GM13977 (cell line): ENCODE data around the gene AKR7A2.

Experiments
- DNase-seq: peaks from one replicate; pipeline ENCODE4 v3.0.0; 2012; ENCODE audit warnings: low spot score
- in situ Hi-C: fragments of 300-500 bp; cut with MboI; formaldehyde crosslinking; loops from one replicate; pipeline ENCODE4 v1.12.0; 2022; ENCODE audit warnings: low sequenced_read_pairs, low pct_unique_long_range_greater_than_20kb, mixed read lengths, inconsistent platforms; ENCODE audit not compliant: unreplicated experiment
- TF ChIP-seq, protein P1 (sequence below): IDR thresholded peaks from 2 replicates; pipeline ENCODE4 v1.5.1; 2012; ENCODE audit warnings: mild to moderate bottlenecking, control low read depth; ENCODE audit not compliant: insufficient read depth; ENCODE audit errors: extremely low read depth, missing control alignments

Gene AKR7A2

DNA sequence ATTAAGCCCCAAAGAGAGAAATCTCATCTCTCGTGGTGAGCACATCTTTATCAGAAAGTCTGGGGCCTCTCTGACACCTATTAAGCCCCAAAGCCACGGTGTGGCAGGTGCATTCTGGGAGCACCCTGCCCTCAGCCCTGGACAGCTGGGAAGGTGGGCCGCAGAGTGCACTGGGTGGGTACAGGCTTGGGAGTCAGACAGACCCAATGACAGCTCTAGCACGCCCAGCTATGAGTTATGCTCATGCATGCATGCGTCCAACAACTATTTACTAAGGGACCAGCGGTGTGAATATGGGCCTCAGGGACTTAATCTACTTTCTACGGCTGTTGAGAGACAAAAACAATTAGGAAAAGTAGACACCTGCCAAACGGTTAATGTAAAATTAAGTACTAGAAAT lies 46.8 kb upstream of the AKR7A2 start:
- TF ChIP-seq, protein P1, sequence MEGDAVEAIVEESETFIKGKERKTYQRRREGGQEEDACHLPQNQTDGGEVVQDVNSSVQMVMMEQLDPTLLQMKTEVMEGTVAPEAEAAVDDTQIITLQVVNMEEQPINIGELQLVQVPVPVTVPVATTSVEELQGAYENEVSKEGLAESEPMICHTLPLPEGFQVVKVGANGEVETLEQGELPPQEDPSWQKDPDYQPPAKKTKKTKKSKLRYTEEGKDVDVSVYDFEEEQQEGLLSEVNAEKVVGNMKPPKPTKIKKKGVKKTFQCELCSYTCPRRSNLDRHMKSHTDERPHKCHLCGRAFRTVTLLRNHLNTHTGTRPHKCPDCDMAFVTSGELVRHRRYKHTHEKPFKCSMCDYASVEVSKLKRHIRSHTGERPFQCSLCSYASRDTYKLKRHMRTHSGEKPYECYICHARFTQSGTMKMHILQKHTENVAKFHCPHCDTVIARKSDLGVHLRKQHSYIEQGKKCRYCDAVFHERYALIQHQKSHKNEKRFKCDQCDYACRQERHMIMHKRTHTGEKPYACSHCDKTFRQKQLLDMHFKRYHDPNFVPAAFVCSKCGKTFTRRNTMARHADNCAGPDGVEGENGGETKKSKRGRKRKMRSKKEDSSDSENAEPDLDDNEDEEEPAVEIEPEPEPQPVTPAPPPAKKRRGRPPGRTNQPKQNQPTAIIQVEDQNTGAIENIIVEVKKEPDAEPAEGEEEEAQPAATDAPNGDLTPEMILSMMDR: no peak
- in situ Hi-C loops: no loop called here
- no peak for DNase-seq

DNA sequence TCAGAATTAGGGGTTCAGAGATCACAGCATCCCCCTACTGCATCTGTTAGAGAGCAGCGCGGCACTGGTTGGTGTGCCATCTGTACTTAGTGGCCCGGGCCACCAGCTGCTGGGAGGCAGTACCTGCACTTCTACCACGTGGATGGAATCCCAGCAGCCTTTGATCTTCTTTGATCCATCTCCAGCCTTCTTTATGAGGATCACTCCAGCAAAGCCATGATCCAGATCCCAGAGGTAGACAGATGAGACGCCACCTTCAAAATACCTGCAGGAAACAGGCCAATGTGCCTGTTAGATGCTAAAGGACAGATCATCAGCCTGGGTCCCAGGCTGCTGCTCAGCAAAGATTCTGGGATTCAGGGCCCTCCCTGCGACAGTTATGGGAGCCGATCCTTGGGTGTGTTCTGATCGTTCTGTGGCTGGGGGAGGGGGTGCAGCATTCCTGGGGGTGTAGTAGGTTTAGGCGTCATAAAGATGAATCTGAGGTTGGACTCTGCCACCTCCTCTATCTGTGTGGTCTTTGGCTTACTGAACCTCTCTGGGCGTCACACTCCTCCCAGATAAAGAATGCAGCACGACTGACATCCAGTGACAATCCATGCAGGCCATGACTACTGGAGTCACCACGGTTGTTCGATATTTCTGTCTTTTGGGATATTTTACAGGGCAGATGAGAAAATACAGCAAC lies 45.5 kb upstream of the AKR7A2 start:
- no peak for DNase-seq
- TF ChIP-seq, protein P1: no peak
- in situ Hi-C loops: no loop called here

DNA sequence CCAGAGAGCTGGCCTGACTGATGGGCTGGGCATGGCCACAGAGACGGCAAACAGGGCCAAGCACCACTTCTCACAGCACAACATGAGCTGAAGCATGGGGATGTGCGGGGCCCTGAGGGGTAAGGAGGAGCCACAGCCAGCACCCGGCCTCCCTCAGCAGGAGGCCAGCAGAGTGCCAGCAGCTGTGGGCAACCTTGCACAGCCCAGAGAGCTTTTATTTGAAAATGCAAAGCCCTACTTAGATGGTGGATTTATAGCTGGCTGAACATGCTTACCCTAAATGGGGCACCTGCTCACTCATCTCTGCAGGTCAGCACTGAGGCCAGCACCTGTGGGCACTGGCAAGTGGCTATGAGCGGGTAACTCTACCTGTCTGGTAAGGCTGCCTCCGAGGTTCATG lies 44.3 kb upstream of the AKR7A2 start:
- TF ChIP-seq, protein P1: no peak
- DNase-seq: no peak
- in situ Hi-C loops: no loop called here

DNA sequence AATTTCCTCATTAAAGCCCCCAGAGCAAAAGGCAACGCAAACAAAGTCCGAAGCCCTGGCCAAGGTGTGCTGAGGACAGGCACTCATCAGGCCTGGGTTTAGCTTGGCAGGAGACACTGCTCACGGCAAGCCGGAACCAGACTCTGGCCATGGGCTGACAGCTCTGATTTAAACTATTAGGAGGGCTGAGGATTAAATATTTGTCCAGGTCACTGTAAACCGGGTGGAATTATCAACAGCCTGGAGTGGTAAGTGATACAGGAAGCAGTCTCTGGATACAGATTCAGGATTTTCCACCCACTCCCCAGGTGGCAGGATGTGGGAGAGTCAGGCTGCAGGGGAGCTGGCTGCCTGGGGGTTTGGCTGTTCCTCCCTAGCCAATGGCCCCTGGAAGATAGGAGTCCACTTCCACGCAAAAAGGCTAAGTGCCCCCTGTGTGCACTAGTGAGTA lies 42.6 kb upstream of the AKR7A2 start:
- DNase-seq: no peak
- in situ Hi-C loops: no loop called here

DNA sequence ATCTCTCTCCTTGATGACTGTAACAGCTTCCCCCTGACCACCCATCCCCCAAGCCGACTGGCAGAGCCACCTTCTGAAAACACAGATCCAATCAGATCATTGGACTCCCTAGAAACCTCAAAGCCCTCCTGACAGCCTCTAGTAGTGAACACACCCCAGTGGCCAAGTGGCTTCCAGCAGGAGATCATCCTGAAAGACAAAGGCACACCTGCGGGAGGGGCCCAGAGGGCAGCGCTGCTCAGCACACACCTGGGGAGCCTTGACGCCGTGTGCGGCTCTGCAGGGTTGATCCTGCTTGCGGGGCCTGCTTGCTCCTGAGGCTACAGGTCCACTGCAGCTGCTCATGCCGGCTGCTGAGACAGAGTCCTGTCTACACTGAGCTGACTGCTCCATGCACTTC lies 41.7 kb upstream of the AKR7A2 start:
- TF ChIP-seq, protein P1: no peak
- no peak for DNase-seq
- in situ Hi-C loops: no loop called here

More for the DNA sequence above, 42.6 kb upstream of the AKR7A2 start:
- TF ChIP-seq, protein P1: no peak

DNA sequence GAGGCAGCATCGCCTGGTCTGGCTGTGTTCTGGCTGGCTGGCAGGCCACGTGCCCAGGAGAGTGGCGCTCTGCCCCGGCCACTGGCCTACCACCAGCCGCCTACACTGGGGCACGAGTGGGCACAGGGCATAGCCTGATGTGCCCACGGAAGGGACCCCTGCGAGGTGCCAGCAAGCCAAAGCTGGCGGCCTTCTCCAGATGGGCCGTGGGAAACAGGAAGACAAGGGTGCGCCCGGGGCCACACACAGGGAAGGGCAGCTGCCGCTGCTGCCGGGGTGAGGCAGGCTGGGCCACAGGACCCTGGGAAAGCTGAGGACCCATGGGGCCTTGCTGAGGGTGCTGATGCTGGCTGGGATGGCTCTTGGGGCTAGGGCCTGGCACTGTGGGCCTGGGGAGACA lies 40.9 kb upstream of the AKR7A2 start:
- in situ Hi-C loops: no loop called here
- DNase-seq: no peak
- TF ChIP-seq, protein P1: no peak
